ENCODE data around the gene CCT5.
A peak's percentile ranks its signal among the peaks of the same experiment; 100 is the strongest.

Gene CCT5

GRCh38 chr5:10288592-10289219, 38.6 kb downstream of the CCT5 start:
- H3K4me3 Mint-ChIP-seq: no peak overlapping the region
- H3K27ac Mint-ChIP-seq: no peak overlapping the region
- H3K9me3 Mint-ChIP-seq: no peaks in the 10 kb centered on the region
- no peak for ATAC-seq (replicated peaks)
- peaks cover under 1 to 3% of the 10 kb centered on the region in 2 donors for H3K4me1 Mint-ChIP-seq (ENCODE audit: low read depth in 2 of 2)
- peaks cover 2% of the 10 kb centered on the region for H3K36me3 Mint-ChIP-seq (ENCODE audit: insufficient read depth)
- DNase-seq: peak in 1 of 3 experiments; percentile 11
- peaks cover 9 to 26% of the 10 kb centered on the region in 2 donors for H3K27me3 Mint-ChIP-seq

DNA sequence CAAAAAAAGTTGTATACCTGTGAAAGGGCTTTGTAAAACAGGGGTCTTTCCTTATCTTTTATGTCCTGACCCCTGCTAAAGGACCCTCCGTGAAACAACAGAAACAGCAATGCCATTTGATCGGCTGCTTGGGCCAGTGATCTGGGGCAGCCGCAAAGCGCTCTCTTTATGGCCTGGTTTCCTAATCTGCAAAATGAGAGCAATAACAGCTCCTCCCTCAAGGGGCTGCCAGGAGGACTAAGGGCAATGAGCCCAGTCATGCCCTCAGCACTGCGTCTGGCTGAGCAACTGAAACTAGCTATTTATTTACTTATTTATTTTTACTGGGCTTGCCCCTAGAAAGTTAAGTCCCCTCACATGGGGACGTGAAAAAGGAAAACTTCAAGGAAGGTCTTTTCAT, 39.3 kb downstream of the CCT5 start:
- Mint-ChIP-seq H3K27ac (no peak overlapping the region), H3K4me1 (ENCODE audit: low read depth in 2 of 2) (no peaks in the 10 kb centered on the region), H3K9me3 (no peaks in the 10 kb centered on the region), H3K36me3 (ENCODE audit: insufficient read depth) (peaks cover 2% of the 10 kb centered on the region), H3K4me3 (no peak overlapping the region), H3K27me3 (peaks cover 13 to 31% of the 10 kb centered on the region in 2 donors)
- DNase-seq: no peak
- no peak for ATAC-seq (replicated peaks)

DNA sequence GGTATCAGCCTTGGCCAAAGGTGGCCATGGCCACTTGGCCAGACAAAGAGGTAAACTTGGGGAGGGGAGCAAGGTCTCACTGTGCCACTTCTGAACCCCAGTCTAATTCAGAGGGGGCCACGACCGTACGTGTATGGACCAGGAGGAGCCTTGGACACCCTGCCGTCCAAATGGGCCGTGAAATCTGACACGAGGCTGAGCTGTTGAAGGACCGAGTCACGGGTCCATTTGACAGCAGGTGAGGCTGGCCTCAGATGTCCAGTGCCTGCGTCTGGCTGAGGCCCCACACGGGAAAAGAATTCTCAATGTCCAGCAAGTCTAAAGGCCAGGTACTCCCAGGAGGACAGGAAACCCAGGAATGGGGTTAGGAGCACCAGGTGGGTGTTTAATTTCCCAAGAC, 39.9 kb downstream of the CCT5 start:
- peaks cover 13 to 31% of the 10 kb centered on the region in 2 donors for H3K27me3 Mint-ChIP-seq
- H3K27ac Mint-ChIP-seq: no peak overlapping the region
- H3K9me3 Mint-ChIP-seq: no peaks in the 10 kb centered on the region
- DNase-seq: no peak
- peaks cover 2% of the 10 kb centered on the region for H3K36me3 Mint-ChIP-seq (ENCODE audit: insufficient read depth)
- H3K4me3 Mint-ChIP-seq: no peak overlapping the region
- ATAC-seq (replicated peaks): no peak
- H3K4me1 Mint-ChIP-seq (ENCODE audit: low read depth in 2 of 2): no peaks in the 10 kb centered on the region

GRCh38 chr5:10290438-10290837, 40.4 kb downstream of the CCT5 start:
- ATAC-seq (replicated peaks): no peak
- H3K4me3 Mint-ChIP-seq: no peak overlapping the region
- no peaks in the 10 kb centered on the region for H3K4me1 Mint-ChIP-seq (ENCODE audit: low read depth in 2 of 2)
- H3K36me3 Mint-ChIP-seq (ENCODE audit: insufficient read depth): peaks cover 2% of the 10 kb centered on the region
- DNase-seq: no peak
- peaks cover 13 to 31% of the 10 kb centered on the region in 2 donors for H3K27me3 Mint-ChIP-seq
- no peaks in the 10 kb centered on the region for H3K9me3 Mint-ChIP-seq
- no peak overlapping the region for H3K27ac Mint-ChIP-seq

DNA sequence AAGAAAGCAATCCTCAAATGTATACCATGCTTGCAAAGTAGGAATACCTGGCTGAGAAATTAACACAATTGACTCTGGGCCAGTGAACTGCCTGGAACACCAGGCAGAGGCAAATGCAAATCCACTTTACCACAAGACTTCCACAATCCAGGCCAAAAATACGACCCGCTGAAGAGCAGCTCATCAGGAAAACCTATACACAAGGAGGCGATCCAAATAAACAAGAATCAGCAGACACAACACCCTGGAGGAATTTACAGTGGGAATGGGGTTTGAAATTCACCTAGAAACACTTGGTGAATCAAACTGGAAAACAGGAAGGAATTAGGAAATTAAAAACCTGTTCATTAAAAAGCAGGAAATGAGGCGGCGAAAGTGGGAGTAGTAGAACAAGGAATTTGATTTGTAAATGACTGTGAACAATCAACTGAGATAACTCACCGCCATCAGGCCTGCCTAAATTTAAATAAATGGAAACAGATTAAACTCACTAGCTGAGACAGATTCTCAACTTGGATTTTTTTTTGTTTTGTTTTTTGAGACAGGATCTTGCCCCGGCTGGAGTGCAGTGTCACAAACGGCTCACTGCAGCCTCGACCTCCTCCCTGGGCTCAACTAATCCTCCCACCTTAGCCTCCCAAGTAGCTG, 41.7 kb downstream of the CCT5 start:
- Mint-ChIP-seq H3K9me3 (no peaks in the 10 kb centered on the region), H3K4me3 (no peak overlapping the region), H3K27ac (no peak overlapping the region), H3K27me3 (peaks cover 20 to 33% of the 10 kb centered on the region in 2 donors), H3K36me3 (ENCODE audit: insufficient read depth) (peaks cover 2% of the 10 kb centered on the region), H3K4me1 (ENCODE audit: low read depth in 2 of 2) (no peaks in the 10 kb centered on the region)
- DNase-seq (no peak), ATAC-seq (replicated peaks) (no peak)

- H3K27me3 Mint-ChIP-seq: peaks cover 34 to 36% of the 10 kb centered on the region in 2 donors
- H3K27ac Mint-ChIP-seq: no peak overlapping the region
- H3K9me3 Mint-ChIP-seq: no peaks in the 10 kb centered on the region
- no peak overlapping the region for H3K4me3 Mint-ChIP-seq
- DNase-seq: no peak
- no peak for ATAC-seq (replicated peaks)
- no peaks in the 10 kb centered on the region for H3K4me1 Mint-ChIP-seq (ENCODE audit: low read depth in 2 of 2)
- peaks cover 2% of the 10 kb centered on the region for H3K36me3 Mint-ChIP-seq (ENCODE audit: insufficient read depth)
Measured at GRCh38 chr5:10293907-10294662, 44.0 kb downstream of the CCT5 start.

- Mint-ChIP-seq H3K36me3 (ENCODE audit: insufficient read depth) (no peaks in the 10 kb centered on the region), H3K27me3 (peaks cover 31 to 32% of the 10 kb centered on the region in 2 donors), H3K27ac (no peak overlapping the region), H3K4me3 (no peak overlapping the region), H3K4me1 (ENCODE audit: low read depth in 2 of 2) (no peaks in the 10 kb centered on the region), H3K9me3 (no peaks in the 10 kb centered on the region)
- ATAC-seq (replicated peaks) (no peak), DNase-seq (no peak)
Measured at GRCh38 chr5:10295619-10296326, 45.7 kb downstream of the CCT5 start.

DNA sequence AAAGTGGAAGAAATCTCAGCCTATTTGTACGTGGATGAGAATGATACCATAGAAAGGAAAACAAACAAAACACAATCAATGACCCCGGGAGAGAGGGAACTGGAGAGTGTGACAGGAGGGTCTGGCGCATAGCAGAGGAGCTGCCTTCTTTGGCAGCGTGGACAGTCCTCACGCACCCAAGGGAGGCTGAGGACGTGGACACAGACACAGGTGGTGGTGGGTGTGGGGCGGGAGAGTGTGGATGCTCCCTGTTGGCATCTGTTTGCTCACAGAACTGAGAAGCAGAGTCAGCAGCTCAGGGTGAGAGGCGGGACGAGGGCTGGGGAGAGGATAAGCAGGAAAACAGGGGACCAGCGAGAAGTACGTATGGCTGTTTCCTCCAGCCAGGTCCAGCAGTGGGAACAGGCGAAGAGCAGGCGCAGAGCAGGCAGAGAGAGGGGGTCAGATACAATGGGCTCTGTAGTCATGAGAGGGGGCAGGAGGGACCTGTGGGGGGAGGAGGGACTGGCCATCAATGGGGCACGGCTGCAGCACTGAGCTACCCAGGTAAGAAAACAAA, 47.6 kb downstream of the CCT5 start:
- H3K36me3 Mint-ChIP-seq (ENCODE audit: insufficient read depth): no peaks in the 10 kb centered on the region
- no peak overlapping the region for H3K27ac Mint-ChIP-seq
- no peak overlapping the region for H3K4me3 Mint-ChIP-seq
- ATAC-seq (replicated peaks) (no peak), DNase-seq (no peak)
- H3K27me3 Mint-ChIP-seq: peaks cover 25 to 28% of the 10 kb centered on the region in 2 donors
- no peaks in the 10 kb centered on the region for H3K4me1 Mint-ChIP-seq (ENCODE audit: low read depth in 2 of 2)
- no peaks in the 10 kb centered on the region for H3K9me3 Mint-ChIP-seq

DNA sequence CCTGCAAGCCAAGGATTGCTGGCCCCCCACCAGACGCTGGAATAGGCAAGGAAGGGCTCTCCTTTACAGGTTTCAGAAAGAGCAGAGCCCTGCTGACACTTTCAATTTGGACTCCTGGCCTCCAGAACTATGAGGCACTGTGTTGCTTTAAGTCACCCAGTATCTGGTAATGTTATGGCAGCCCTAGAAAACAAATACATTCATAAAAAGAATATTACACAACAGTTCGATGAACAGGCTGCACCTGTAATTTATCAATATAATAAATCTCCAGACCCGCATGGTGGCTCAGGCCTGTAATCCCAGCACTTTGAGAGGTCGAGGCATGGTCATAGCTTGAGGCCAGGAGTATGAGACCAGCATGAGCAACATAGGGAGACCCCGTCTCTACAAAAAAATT, 50.2 kb downstream of the CCT5 start:
- Mint-ChIP-seq H3K9me3 (no peaks in the 10 kb centered on the region), H3K27me3 (peaks cover 22 to 26% of the 10 kb centered on the region in 2 donors), H3K4me1 (ENCODE audit: low read depth in 2 of 2) (no peaks in the 10 kb centered on the region), H3K36me3 (ENCODE audit: insufficient read depth) (peaks cover 6% of the 10 kb centered on the region), H3K4me3 (no peak overlapping the region), H3K27ac (no peak overlapping the region)
- no peak for ATAC-seq (replicated peaks)
- no peak for DNase-seq

GRCh38 chr5:10301266-10301665, 51.2 kb downstream of the CCT5 start:
- Mint-ChIP-seq H3K9me3 (no peaks in the 10 kb centered on the region), H3K27me3 (peaks cover 30 to 33% of the 10 kb centered on the region in 2 donors), H3K27ac (no peak overlapping the region), H3K4me1 (ENCODE audit: low read depth in 2 of 2) (no peaks in the 10 kb centered on the region), H3K4me3 (no peak overlapping the region), H3K36me3 (ENCODE audit: insufficient read depth) (peaks cover 6% of the 10 kb centered on the region)
- no peak for DNase-seq
- no peak for ATAC-seq (replicated peaks)

GRCh38 chr5:10301842-10302610, 51.9 kb downstream of the CCT5 start:
- H3K9me3 Mint-ChIP-seq: no peaks in the 10 kb centered on the region
- peaks cover 6% of the 10 kb centered on the region for H3K36me3 Mint-ChIP-seq (ENCODE audit: insufficient read depth)
- ATAC-seq (replicated peaks): no peak
- H3K27ac Mint-ChIP-seq: no peak overlapping the region
- H3K27me3 Mint-ChIP-seq: peaks cover 30 to 34% of the 10 kb centered on the region in 2 donors
- peaks cover 0 to under 1% of the 10 kb centered on the region in 2 donors for H3K4me1 Mint-ChIP-seq (ENCODE audit: low read depth in 2 of 2)
- H3K4me3 Mint-ChIP-seq: no peak overlapping the region
- no peak for DNase-seq

DNA sequence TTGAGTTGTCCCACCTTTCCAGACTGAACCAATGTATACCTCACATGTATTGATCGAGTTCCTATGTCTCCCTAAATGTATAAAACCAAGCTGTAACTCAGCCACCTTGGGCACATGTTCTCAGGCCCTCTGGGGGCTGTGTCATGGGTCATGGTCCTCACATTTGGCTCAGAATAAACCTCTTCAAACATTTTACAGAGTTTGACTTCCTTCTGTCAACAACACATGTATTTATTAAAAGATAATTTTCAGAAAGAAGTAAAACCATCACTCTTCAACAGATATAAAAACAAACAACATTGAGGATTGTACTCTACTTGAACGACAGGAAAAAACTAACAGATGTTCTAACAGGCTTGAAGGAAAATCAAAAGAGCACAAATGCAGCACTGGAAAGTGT, 53.1 kb downstream of the CCT5 start:
- peaks cover 6% of the 10 kb centered on the region for H3K36me3 Mint-ChIP-seq (ENCODE audit: insufficient read depth)
- no peaks in the 10 kb centered on the region for H3K9me3 Mint-ChIP-seq
- peaks cover 6 to 7% of the 10 kb centered on the region in 2 donors for H3K4me1 Mint-ChIP-seq (ENCODE audit: low read depth in 2 of 2)
- no peak for ATAC-seq (replicated peaks)
- H3K4me3 Mint-ChIP-seq: no peak overlapping the region
- peaks cover 31 to 33% of the 10 kb centered on the region in 2 donors for H3K27me3 Mint-ChIP-seq
- H3K27ac Mint-ChIP-seq: no peak overlapping the region
- no peak for DNase-seq
